ENCODE measurements around the gene EZH2.

GRCh38 chr7:148815612-148816011 lies 68.5 kb downstream of the EZH2 start:
- no peak for TF ChIP-seq TAF1 (IDR thresholded peaks at IDR 0.05; ENCODE audit: borderline replicate concordance, low read depth, low read length)
- no peak for TF ChIP-seq POLR2A (IDR thresholded peaks at IDR 0.05; ENCODE audit: low read depth, low read length)

Measured in GM12892 (cell line).